HG02763 (cell line): ENCODE measurements around the gene SFTPA2.
"Not testable (repeated sequence)": the region's sequence is repeated elsewhere in the genome, so short reads cannot be mapped to it uniquely, and the experiment has no call there.

Experiments used
- ATAC-seq: cut with Tn5 transposase; IDR thresholded peaks from one replicate; pipeline ENCODE4 v1.9.1; 2021; ENCODE audit warnings: mild to moderate bottlenecking, moderate library complexity; ENCODE audit not compliant: unreplicated experiment

The SFTPA2 gene

GRCh38 chr10:79560160-79560709, at the start of gene SFTPA2:
TSS of gene SFTPA2 (minus strand) at chr10:79560407. CDS start at chr10:79559483, 924 bp downstream.
- no peak for ATAC-seq

- no peak for ATAC-seq
Measured at GRCh38 chr10:79608505-79609375, 48.5 kb upstream of the SFTPA2 start.

GRCh38 chr10:79605308-79605707, 45.1 kb upstream of the SFTPA2 start:
- ATAC-seq, result no peak

- ATAC-seq, result no peak
Measured at GRCh38 chr10:79604294-79604693, 44.1 kb upstream of the SFTPA2 start.

GRCh38 chr10:79602953-79603352, 42.7 kb upstream of the SFTPA2 start:
- no peak for ATAC-seq

- no peak for ATAC-seq
Measured at GRCh38 chr10:79601939-79602338, 41.7 kb upstream of the SFTPA2 start.

- ATAC-seq, result not testable (repeated sequence)
Measured at GRCh38 chr10:79599644-79600043, 39.4 kb upstream of the SFTPA2 start.

GRCh38 chr10:79595510-79595909, 35.3 kb upstream of the SFTPA2 start:
- no peak for ATAC-seq

- ATAC-seq, result not testable (repeated sequence)
Measured at GRCh38 chr10:79594565-79594964, 34.4 kb upstream of the SFTPA2 start.

- ATAC-seq, result no peak
Measured at GRCh38 chr10:79593377-79593776, 33.2 kb upstream of the SFTPA2 start.

GRCh38 chr10:79588800-79589199, 28.6 kb upstream of the SFTPA2 start:
- no peak for ATAC-seq

GRCh38 chr10:79586933-79587332, 26.7 kb upstream of the SFTPA2 start:
- ATAC-seq, result no peak

- no peak for ATAC-seq
Measured at GRCh38 chr10:79585870-79586527, 25.8 kb upstream of the SFTPA2 start.

- ATAC-seq, result no peak
Measured at GRCh38 chr10:79583488-79584024, 23.3 kb upstream of the SFTPA2 start.

- not testable (repeated sequence) for ATAC-seq
Measured at GRCh38 chr10:79582954-79583353, 22.7 kb upstream of the SFTPA2 start.

GRCh38 chr10:79582096-79582495, 21.9 kb upstream of the SFTPA2 start:
- ATAC-seq, result no peak

GRCh38 chr10:79581044-79581443, 20.8 kb upstream of the SFTPA2 start:
- no peak for ATAC-seq

- no peak for ATAC-seq
Measured at GRCh38 chr10:79579361-79579760, 19.2 kb upstream of the SFTPA2 start.

- ATAC-seq, result not testable (repeated sequence)
Measured at GRCh38 chr10:79570624-79571023, 10.4 kb upstream of the SFTPA2 start.

- ATAC-seq, result no peak
Measured at GRCh38 chr10:79563426-79563825, 3.2 kb upstream of the SFTPA2 start.

- peak; percentile 57 for ATAC-seq
Measured at GRCh38 chr10:79562135-79562756, 2.0 kb upstream of the SFTPA2 start.
